Neuron (in vitro differentiated cells): ENCODE measurements around the gene SIRPB2.
"Not testable (repeated sequence)": the region's sequence is repeated elsewhere in the genome, so short reads cannot be mapped to it uniquely, and the experiment has no call there.

ENCODE experiments used
- H2AFZ ChIP-seq: one replicate; pipeline ENCODE4 v1.6.1; 2013; ENCODE audit warnings: low read depth, mild to moderate bottlenecking, inconsistent platforms, low read length, moderate library complexity
- H3K27me3 ChIP-seq: one replicate; pipeline ENCODE4 v1.6.1; 2013; ENCODE audit warnings: low read length; ENCODE audit not compliant: insufficient read depth
- H3K36me3 ChIP-seq: one replicate; pipeline ENCODE4 v1.6.1; 2013; ENCODE audit warnings: low read length; ENCODE audit not compliant: insufficient read depth
- H3K4me1 ChIP-seq: one replicate; pipeline ENCODE4 v1.6.1; 2013; ENCODE audit warnings: low read length; ENCODE audit not compliant: insufficient read depth
- H3K4me3 ChIP-seq: 2 replicates; pipeline ENCODE4 v1.5.1; 2013; ENCODE audit warnings: mild to moderate bottlenecking, low read length, moderate library complexity
- H3K9me3 ChIP-seq: one replicate; pipeline ENCODE4 v1.6.1; 2013; ENCODE audit warnings: low read length

The SIRPB2 gene

GRCh38 chr20:1517010-1517409, 25.8 kb upstream of the SIRPB2 start:
- Histone ChIP-seq H3K4me1 (no peaks in the 10 kb centered on the region), H3K27me3 (no peaks in the 10 kb centered on the region), H2AFZ (no peak overlapping the region)

GRCh38 chr20:1513801-1514200, 22.6 kb upstream of the SIRPB2 start:
- H3K36me3 ChIP-seq: no peaks in the 10 kb centered on the region
- H3K27me3 ChIP-seq: peaks cover 3% of the 10 kb centered on the region

More at GRCh38 chr20:1517010-1517409, 25.8 kb upstream of the SIRPB2 start:
- no peaks in the 10 kb centered on the region for H3K36me3 ChIP-seq
- no peak overlapping the region for H3K4me3 ChIP-seq
- no peaks in the 10 kb centered on the region for H3K9me3 ChIP-seq

GRCh38 chr20:1509237-1509636, 18.0 kb upstream of the SIRPB2 start:
- H2AFZ ChIP-seq: no peak overlapping the region
- no peaks in the 10 kb centered on the region for H3K4me1 ChIP-seq
- no peak overlapping the region for H3K4me3 ChIP-seq
- H3K36me3 ChIP-seq: no peaks in the 10 kb centered on the region
- H3K27me3 ChIP-seq: peaks cover 5% of the 10 kb centered on the region
- H3K9me3 ChIP-seq: no peaks in the 10 kb centered on the region

More at GRCh38 chr20:1513801-1514200, 22.6 kb upstream of the SIRPB2 start:
- Histone ChIP-seq H3K4me1 (no peaks in the 10 kb centered on the region), H2AFZ (no peak overlapping the region), H3K4me3 (no peak overlapping the region), H3K9me3 (no peaks in the 10 kb centered on the region)

DNA sequence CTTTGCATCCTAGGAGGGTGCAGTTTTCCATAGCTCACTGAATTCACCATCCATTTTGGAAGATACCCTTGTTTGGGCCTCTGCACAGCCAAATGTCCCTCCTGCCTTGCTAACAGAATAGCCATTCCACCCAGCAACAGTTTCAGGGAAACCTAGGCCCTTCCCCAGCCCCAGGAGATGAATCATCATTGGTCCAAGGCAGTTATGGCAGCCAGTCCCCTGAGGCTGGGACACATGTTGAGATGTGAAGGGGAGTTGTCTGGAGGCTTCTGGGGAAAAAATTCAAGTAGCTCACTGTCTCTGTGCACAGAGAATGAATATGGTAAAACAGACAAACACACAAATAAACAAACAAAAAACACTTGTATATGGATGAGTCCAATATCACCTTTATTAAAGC, 17.4 kb upstream of the SIRPB2 start:
- Histone ChIP-seq H3K9me3 (no peaks in the 10 kb centered on the region), H2AFZ (no peak overlapping the region), H3K27me3 (peaks cover 5% of the 10 kb centered on the region), H3K36me3 (no peaks in the 10 kb centered on the region), H3K4me1 (no peaks in the 10 kb centered on the region), H3K4me3 (no peak overlapping the region)

DNA sequence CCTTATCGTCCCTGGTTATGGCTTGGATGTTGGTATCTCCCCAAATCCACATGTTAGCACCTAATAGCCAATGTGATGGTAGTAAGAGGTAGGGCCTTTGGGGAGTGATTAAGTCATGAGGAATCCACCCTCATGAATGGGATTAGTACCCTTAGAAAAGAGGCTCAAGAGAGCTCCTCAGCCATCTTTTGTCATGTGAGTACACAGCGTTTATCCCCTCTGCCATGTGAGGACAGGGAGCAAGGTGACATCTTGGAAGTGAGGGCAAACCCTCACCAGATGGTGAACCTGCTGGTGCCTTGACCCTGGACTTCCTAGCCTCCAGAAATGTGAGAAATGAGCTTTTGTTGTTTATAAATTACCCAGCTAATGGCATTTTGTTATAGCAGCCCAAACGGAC, 16.1 kb upstream of the SIRPB2 start:
- Histone ChIP-seq H3K27me3 (peaks cover 5% of the 10 kb centered on the region), H3K4me1 (no peaks in the 10 kb centered on the region), H3K9me3 (peaks cover 3% of the 10 kb centered on the region), H3K36me3 (no peaks in the 10 kb centered on the region), H2AFZ (no peak overlapping the region), H3K4me3 (no peak overlapping the region)

DNA sequence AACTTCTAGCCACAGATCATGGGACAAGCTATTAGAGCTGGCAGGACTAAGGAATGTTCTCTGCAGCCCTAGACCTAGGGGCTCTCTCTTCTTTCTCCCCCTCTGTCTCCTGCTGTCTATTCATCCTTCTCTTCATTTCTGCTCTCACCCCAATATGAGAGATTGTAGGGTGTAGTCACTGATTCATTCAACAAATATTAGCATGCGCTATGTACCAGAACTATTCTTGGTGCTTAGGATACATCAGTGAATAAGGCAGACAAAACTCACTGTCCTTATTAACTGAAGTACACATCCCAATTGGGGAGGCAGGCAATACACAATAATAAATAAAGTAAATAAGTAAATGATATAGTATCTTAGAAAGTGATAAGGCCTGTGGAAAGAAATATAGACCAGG, 14.7 kb upstream of the SIRPB2 start:
- Histone ChIP-seq H3K9me3 (peaks cover 3% of the 10 kb centered on the region), H3K4me3 (no peak overlapping the region), H3K36me3 (no peaks in the 10 kb centered on the region), H3K27me3 (peaks cover 3% of the 10 kb centered on the region), H3K4me1 (no peaks in the 10 kb centered on the region), H2AFZ (no peak overlapping the region)

- no peaks in the 10 kb centered on the region for H3K4me1 ChIP-seq
- no peak overlapping the region for H3K4me3 ChIP-seq
- H3K36me3 ChIP-seq: no peaks in the 10 kb centered on the region
- H3K27me3 ChIP-seq: peaks cover 3% of the 10 kb centered on the region
- peaks cover 3% of the 10 kb centered on the region for H3K9me3 ChIP-seq
- H2AFZ ChIP-seq: no peak overlapping the region
These were observed 14.1 kb upstream of the SIRPB2 start for GRCh38 chr20:1505361-1505760.

DNA sequence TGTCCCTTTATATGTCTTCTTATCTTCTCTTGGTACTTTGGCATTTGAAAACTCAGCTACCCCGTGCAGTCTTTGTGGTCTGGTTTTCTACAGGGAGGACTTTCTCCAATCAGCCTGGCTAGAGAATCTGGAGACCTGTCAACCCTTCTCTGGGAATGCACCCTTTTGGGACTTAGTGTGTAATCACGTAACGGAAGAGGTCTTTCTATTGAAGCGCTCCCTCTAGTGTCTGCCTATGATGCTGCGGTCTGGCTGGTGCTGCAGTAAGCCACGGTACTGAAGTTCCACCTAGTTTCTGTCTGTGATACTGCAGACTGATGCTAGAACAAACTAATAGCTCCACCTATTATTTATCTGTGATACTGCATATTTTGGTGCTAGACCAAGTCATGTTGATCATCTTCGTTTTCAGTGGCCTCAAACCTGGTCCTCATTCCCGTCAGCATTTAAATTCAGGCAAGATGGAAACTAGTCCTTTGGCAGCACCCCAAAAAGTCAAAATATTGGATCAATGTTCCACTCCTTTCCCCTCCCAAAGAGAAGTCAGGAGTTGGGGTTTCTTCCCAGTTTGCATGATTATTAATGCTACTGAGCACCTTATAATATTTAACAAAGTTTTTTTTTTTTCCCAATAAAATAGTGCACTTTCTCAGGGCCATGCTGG, 12.5 kb upstream of the SIRPB2 start:
- peaks cover 3% of the 10 kb centered on the region for H3K9me3 ChIP-seq
- no peak overlapping the region for H3K4me3 ChIP-seq
- peaks cover 3% of the 10 kb centered on the region for H3K27me3 ChIP-seq
- H3K4me1 ChIP-seq: no peaks in the 10 kb centered on the region
- H3K36me3 ChIP-seq: no peaks in the 10 kb centered on the region
- no peak overlapping the region for H2AFZ ChIP-seq

- Histone ChIP-seq H3K9me3 (peaks cover 3% of the 10 kb centered on the region), H2AFZ (no peak overlapping the region), H3K4me3 (no peak overlapping the region), H3K4me1 (no peaks in the 10 kb centered on the region), H3K27me3 (no peaks in the 10 kb centered on the region), H3K36me3 (no peaks in the 10 kb centered on the region)
These were observed 9.3 kb upstream of the SIRPB2 start for GRCh38 chr20:1500496-1500895.

- Histone ChIP-seq H3K36me3 (no peaks in the 10 kb centered on the region), H3K4me3 (no peak overlapping the region), H3K27me3 (no peaks in the 10 kb centered on the region), H2AFZ (no peak overlapping the region), H3K4me1 (no peaks in the 10 kb centered on the region), H3K9me3 (peaks cover 3% of the 10 kb centered on the region)
These were observed 8.6 kb upstream of the SIRPB2 start for GRCh38 chr20:1499528-1500420.

GRCh38 chr20:1497371-1497770, 6.2 kb upstream of the SIRPB2 start:
- not testable (repeated sequence) for H3K4me3 ChIP-seq, H3K9me3 ChIP-seq, H3K4me1 ChIP-seq, H3K27me3 ChIP-seq, H2AFZ ChIP-seq, H3K36me3 ChIP-seq

- H3K9me3 ChIP-seq: no peaks in the 10 kb centered on the region
- peaks cover 3% of the 10 kb centered on the region for H3K27me3 ChIP-seq
- no peak overlapping the region for H2AFZ ChIP-seq
- H3K36me3 ChIP-seq: no peaks in the 10 kb centered on the region
- no peak overlapping the region for H3K4me3 ChIP-seq
- H3K4me1 ChIP-seq: no peaks in the 10 kb centered on the region
These were observed 5.7 kb upstream of the SIRPB2 start for GRCh38 chr20:1496930-1497329.

DNA sequence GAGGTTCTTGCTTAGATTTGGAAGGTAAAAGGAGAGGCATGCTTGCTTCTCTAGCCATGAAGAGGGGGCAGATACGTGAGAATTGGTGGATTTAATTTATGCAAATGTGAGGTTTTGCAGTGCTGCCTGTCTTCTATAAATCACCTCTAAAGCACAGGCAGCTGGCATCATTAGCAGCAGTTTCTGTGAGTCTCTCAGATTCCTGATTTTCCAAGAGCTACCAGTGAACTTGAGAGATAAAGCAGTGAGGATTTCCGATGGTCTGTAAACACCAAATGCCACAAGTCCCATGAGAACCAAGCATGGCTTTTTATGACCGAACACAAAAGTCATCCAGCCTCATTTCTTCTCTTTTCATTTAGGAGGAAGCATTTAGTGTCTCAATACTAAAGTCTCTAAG, 3.2 kb upstream of the SIRPB2 start:
- peaks cover 3% of the 10 kb centered on the region for H3K27me3 ChIP-seq
- H3K4me1 ChIP-seq: no peaks in the 10 kb centered on the region
- H3K4me3 ChIP-seq: no peak overlapping the region

More for the DNA sequence above, 3.2 kb upstream of the SIRPB2 start:
- Histone ChIP-seq H2AFZ (no peak overlapping the region), H3K9me3 (no peaks in the 10 kb centered on the region), H3K36me3 (no peaks in the 10 kb centered on the region)
